ENCODE measurements around the gene DDX46. TPM values are rescaled to one million over a fixed set of nuclear protein-coding genes. Genes with fewer than 3 reads are reported as not detected.

The DDX46 gene
- total and polyA plus RNA-seq, 2 donors (not counting 1 experiment from before 2014, with no cell fraction given): 18.7 to 38.1 TPM

DNA sequence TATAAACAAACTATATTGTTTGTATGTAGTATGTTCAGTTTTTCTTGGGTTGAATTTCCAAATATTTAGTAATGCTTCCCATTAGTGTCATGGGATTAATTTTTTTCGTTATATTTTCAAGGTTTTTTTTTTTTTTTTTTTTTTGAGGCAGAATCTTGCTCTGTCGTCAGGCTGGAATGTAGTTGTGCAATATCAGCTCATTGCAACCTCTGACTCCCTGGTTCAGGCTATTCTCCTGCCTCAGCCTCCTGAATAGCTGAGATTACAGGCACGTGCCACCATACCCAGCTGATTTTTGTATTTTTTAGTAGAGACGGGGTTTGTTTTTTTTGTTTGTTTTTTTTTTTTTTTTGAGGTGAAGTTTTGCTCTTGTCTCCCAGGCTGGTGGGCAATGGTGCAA lies 10.6 kb downstream of the DDX46 start:
- DNase-seq (ENCODE audit: low read depth in 2 of 2): peak; percentile 6 to 68

DNA sequence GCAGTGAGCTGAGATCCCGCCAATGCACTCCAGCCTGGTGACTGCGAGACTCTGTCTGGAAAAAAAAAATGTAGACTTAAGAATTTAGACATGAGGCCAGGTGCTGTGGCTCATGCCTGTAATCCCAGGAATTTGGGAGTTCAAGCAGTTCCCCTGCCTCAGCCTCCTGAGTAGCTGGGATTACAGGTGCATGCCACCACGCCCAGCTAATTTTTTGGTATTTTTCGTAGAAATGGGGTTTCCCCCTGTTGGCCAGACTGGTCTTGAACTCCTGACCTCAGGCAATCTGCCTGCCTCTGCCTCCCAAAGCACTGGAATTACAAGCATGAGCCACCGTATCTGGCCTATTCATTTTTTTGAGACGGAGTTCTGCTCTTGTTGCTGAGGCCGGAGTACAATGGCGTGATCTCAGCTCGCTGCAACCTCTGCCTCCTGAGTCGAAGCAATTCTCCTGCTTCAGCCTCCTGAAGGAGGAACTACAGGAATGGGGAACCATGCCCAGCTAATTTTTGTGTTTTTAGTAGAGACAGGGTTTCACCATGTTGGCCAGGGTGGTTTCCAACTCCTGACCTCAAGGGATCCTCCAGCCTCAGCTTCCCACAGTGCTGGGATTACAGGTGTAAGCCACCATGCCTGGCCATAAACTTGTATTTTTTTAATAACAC lies 14.0 kb downstream of the DDX46 start:
- Histone ChIP-seq H3K4me3 (replicated peaks in 1 of 4; ENCODE audit: control extremely low read depth in 1 of 4, insufficient read depth in 1 of 4, low read depth in 3 of 4, low read length in 4 of 4) (no peak overlapping the region), H3K79me2 (ENCODE audit: control insufficient read depth, insufficient read depth, low read length) (no peaks in the 10 kb centered on the region), H3K4me2 (ENCODE audit: extremely low read depth, insufficient read depth, low read length) (no peak overlapping the region), H3K9me3 (ENCODE audit: control insufficient read depth, insufficient read depth, low read depth, low read length) (no peaks in the 10 kb centered on the region), H2AFZ (ENCODE audit: low read length) (no peak overlapping the region), H3K9ac (ENCODE audit: insufficient read depth, low read length) (no peak overlapping the region), H3K27ac (ENCODE audit: insufficient read depth, low read length) (no peak overlapping the region), H4K20me1 (ENCODE audit: control insufficient read depth, extremely low read depth, insufficient read depth, low read length) (no peaks in the 10 kb centered on the region), H3K4me1 (ENCODE audit: control insufficient read depth, extremely low read depth, insufficient read depth, low read length) (no peaks in the 10 kb centered on the region), H3K27me3 (ENCODE audit: control insufficient read depth, insufficient read depth, low read length) (no peaks in the 10 kb centered on the region), H3K36me3 (ENCODE audit: control insufficient read depth, insufficient read depth, low read length) (peaks cover 2% of the 10 kb centered on the region)
- no peak for DNase-seq (ENCODE audit: low read depth in 2 of 2)
- TF ChIP-seq, protein P1, sequence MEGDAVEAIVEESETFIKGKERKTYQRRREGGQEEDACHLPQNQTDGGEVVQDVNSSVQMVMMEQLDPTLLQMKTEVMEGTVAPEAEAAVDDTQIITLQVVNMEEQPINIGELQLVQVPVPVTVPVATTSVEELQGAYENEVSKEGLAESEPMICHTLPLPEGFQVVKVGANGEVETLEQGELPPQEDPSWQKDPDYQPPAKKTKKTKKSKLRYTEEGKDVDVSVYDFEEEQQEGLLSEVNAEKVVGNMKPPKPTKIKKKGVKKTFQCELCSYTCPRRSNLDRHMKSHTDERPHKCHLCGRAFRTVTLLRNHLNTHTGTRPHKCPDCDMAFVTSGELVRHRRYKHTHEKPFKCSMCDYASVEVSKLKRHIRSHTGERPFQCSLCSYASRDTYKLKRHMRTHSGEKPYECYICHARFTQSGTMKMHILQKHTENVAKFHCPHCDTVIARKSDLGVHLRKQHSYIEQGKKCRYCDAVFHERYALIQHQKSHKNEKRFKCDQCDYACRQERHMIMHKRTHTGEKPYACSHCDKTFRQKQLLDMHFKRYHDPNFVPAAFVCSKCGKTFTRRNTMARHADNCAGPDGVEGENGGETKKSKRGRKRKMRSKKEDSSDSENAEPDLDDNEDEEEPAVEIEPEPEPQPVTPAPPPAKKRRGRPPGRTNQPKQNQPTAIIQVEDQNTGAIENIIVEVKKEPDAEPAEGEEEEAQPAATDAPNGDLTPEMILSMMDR (conservative IDR thresholded peaks at IDR 0.05 in 1 of 2, IDR thresholded peaks at IDR 0.05 in 1 of 2; ENCODE audit: low read depth in 1 of 2, low read length in 2 of 2): no peak
- no peak for TF ChIP-seq EZH2 (IDR thresholded peaks at IDR 0.05; ENCODE audit: low read length, missing control alignments)

More for the DNA sequence above, 10.6 kb downstream of the DDX46 start:
- Histone ChIP-seq H3K27me3 (ENCODE audit: control insufficient read depth, insufficient read depth, low read length) (no peaks in the 10 kb centered on the region), H3K79me2 (ENCODE audit: control insufficient read depth, insufficient read depth, low read length) (peaks cover 1% of the 10 kb centered on the region), H3K27ac (ENCODE audit: insufficient read depth, low read length) (no peak overlapping the region), H3K4me2 (ENCODE audit: extremely low read depth, insufficient read depth, low read length) (no peak overlapping the region), H4K20me1 (ENCODE audit: control insufficient read depth, extremely low read depth, insufficient read depth, low read length) (no peaks in the 10 kb centered on the region), H3K4me3 (replicated peaks in 1 of 4; ENCODE audit: control extremely low read depth in 1 of 4, insufficient read depth in 1 of 4, low read depth in 3 of 4, low read length in 4 of 4) (no peak overlapping the region), H3K4me1 (ENCODE audit: control insufficient read depth, extremely low read depth, insufficient read depth, low read length) (no peaks in the 10 kb centered on the region), H3K9ac (ENCODE audit: insufficient read depth, low read length) (no peak overlapping the region), H3K9me3 (ENCODE audit: control insufficient read depth, insufficient read depth, low read depth, low read length) (no peaks in the 10 kb centered on the region), H2AFZ (ENCODE audit: low read length) (no peak overlapping the region), H3K36me3 (ENCODE audit: control insufficient read depth, insufficient read depth, low read length) (peaks cover 4% of the 10 kb centered on the region)
- TF ChIP-seq, protein P1 (conservative IDR thresholded peaks at IDR 0.05 in 1 of 2, IDR thresholded peaks at IDR 0.05 in 1 of 2; ENCODE audit: low read depth in 1 of 2, low read length in 2 of 2): no peak
- no peak for TF ChIP-seq EZH2 (IDR thresholded peaks at IDR 0.05; ENCODE audit: low read length, missing control alignments)

DNA sequence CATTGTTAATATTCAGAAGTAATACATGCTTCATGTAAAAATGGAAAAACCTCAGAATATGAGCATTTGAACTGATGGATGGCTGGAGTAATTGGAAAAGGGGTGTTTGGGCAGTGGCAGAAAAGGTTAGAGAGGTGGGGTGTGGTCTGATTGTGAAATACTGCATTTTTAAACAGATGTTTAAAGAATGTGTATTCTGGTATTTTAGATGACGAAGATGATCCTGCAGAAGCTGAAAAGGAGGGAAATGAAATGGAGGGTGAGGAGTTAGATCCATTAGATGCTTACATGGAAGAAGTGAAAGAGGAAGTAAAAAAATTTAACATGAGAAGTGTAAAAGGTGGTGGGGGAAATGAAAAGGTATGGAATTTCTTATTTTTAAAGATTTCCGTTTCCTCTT lies 18.8 kb downstream of the DDX46 start:
- Histone ChIP-seq H3K4me2 (ENCODE audit: extremely low read depth, insufficient read depth, low read length) (no peak overlapping the region), H3K9me3 (ENCODE audit: control insufficient read depth, insufficient read depth, low read depth, low read length) (no peaks in the 10 kb centered on the region), H3K4me1 (ENCODE audit: control insufficient read depth, extremely low read depth, insufficient read depth, low read length) (no peaks in the 10 kb centered on the region), H3K27me3 (ENCODE audit: control insufficient read depth, insufficient read depth, low read length) (no peaks in the 10 kb centered on the region), H3K4me3 (replicated peaks in 1 of 4; ENCODE audit: control extremely low read depth in 1 of 4, insufficient read depth in 1 of 4, low read depth in 3 of 4, low read length in 4 of 4) (no peak overlapping the region), H3K27ac (ENCODE audit: insufficient read depth, low read length) (no peak overlapping the region), H3K36me3 (ENCODE audit: control insufficient read depth, insufficient read depth, low read length) (peaks cover 2% of the 10 kb centered on the region), H3K9ac (ENCODE audit: insufficient read depth, low read length) (no peak overlapping the region), H2AFZ (ENCODE audit: low read length) (no peak overlapping the region), H3K79me2 (ENCODE audit: control insufficient read depth, insufficient read depth, low read length) (no peaks in the 10 kb centered on the region), H4K20me1 (ENCODE audit: control insufficient read depth, extremely low read depth, insufficient read depth, low read length) (no peaks in the 10 kb centered on the region)
- TF ChIP-seq, protein P1 (conservative IDR thresholded peaks at IDR 0.05 in 1 of 2, IDR thresholded peaks at IDR 0.05 in 1 of 2; ENCODE audit: low read depth in 1 of 2, low read length in 2 of 2): no peak
- TF ChIP-seq EZH2 (IDR thresholded peaks at IDR 0.05; ENCODE audit: low read length, missing control alignments): no peak
- DNase-seq (ENCODE audit: low read depth in 2 of 2): no peak
